Chondrocyte (in vitro differentiated cells): Measurements from ENCODE around the gene TSR3. TPM values are rescaled to one million over a fixed set of nuclear protein-coding genes. Genes with fewer than 3 reads are reported as not detected.

ENCODE experiments used
- DNase-seq: peaks from one replicate; pipeline ENCODE4 v3.0.0; 2021; ENCODE audit warnings: mixed read lengths, low spot score
- H3K27ac Mint-ChIP-seq: one replicate; pipeline ENCODE4 v1.8.0; 2021; ENCODE audit warnings: mild to moderate bottlenecking, moderate library complexity, mixed read lengths; ENCODE audit not compliant: unreplicated experiment
- H3K27me3 Mint-ChIP-seq: 2 replicates; pipeline ENCODE4 v1.8.0; 2021; ENCODE audit warnings: low read depth, mixed read lengths
- H3K36me3 Mint-ChIP-seq: 2 replicates; pipeline ENCODE4 v1.8.0; 2021; ENCODE audit warnings: low read depth, mixed read lengths
- H3K4me1 Mint-ChIP-seq: 2 replicates; pipeline ENCODE4 v1.8.0; 2021; ENCODE audit warnings: low read depth, mild to moderate bottlenecking, mixed read lengths
- H3K4me3 Mint-ChIP-seq: one replicate; pipeline ENCODE4 v1.8.0; 2021; ENCODE audit warnings: mild to moderate bottlenecking, moderate library complexity, mixed read lengths; ENCODE audit not compliant: unreplicated experiment
- H3K9me3 Mint-ChIP-seq: 2 replicates; pipeline ENCODE4 v1.8.0; 2021; ENCODE audit warnings: low read depth, mixed read lengths
- CTCF ChIP-seq: fragments of 200-600 bp; sonication (generic); IDR thresholded peaks from 2 replicates; pipeline ENCODE4 v1.5.0; 2021; ENCODE audit warnings: antibody characterized with exemption, mild to moderate bottlenecking, moderate library complexity
- total RNA-seq: library from RNA; stranded (reverse); gene quantifications from 3 replicates; pipeline ENCODE4 v1.2.1, GENCODE V29; 2021

TSR3 gene
- total RNA-seq, 1 donor from 2014 or later: 56.0 TPM

GRCh38 chr16:1344499-1344898, 7.2 kb downstream of the TSR3 start:
- TF ChIP-seq CTCF: no peak
- no peaks in the 10 kb centered on the region for H3K36me3 Mint-ChIP-seq
- H3K9me3 Mint-ChIP-seq: no peaks in the 10 kb centered on the region

GRCh38 chr16:1343428-1344242, 8.0 kb downstream of the TSR3 start:
- H3K4me1 Mint-ChIP-seq: peaks cover 14% of the 10 kb centered on the region
- H3K4me3 Mint-ChIP-seq: peak overlapping the region; percentile 52
- peaks cover 5% of the 10 kb centered on the region for H3K27me3 Mint-ChIP-seq
- no peaks in the 10 kb centered on the region for H3K36me3 Mint-ChIP-seq
- H3K9me3 Mint-ChIP-seq: no peaks in the 10 kb centered on the region
- no peak overlapping the region for H3K27ac Mint-ChIP-seq
- no peak for DNase-seq
- TF ChIP-seq CTCF: no peak

More at GRCh38 chr16:1344499-1344898, 7.2 kb downstream of the TSR3 start:
- DNase-seq: no peak
- peaks cover 14% of the 10 kb centered on the region for H3K4me1 Mint-ChIP-seq
- no peak overlapping the region for H3K27ac Mint-ChIP-seq
- H3K4me3 Mint-ChIP-seq: no peak overlapping the region
- H3K27me3 Mint-ChIP-seq: peaks cover 5% of the 10 kb centered on the region

- H3K27ac Mint-ChIP-seq: no peak overlapping the region
- H3K4me1 Mint-ChIP-seq: peaks cover 14% of the 10 kb centered on the region
- peak overlapping the region; percentile 52 for H3K4me3 Mint-ChIP-seq
- DNase-seq: no peak
- H3K27me3 Mint-ChIP-seq: peaks cover 5% of the 10 kb centered on the region
- TF ChIP-seq CTCF: no peak
- H3K36me3 Mint-ChIP-seq: no peaks in the 10 kb centered on the region
- H3K9me3 Mint-ChIP-seq: no peaks in the 10 kb centered on the region
Measured at GRCh38 chr16:1342526-1343427, 8.9 kb downstream of the TSR3 start.

- Mint-ChIP-seq H3K4me1 (peaks cover 14% of the 10 kb centered on the region), H3K4me3 (no peak overlapping the region), H3K27me3 (peaks cover 5% of the 10 kb centered on the region), H3K9me3 (no peaks in the 10 kb centered on the region), H3K36me3 (no peaks in the 10 kb centered on the region), H3K27ac (no peak overlapping the region)
- no peak for TF ChIP-seq CTCF
- no peak for DNase-seq
Measured at GRCh38 chr16:1341495-1342420, 9.9 kb downstream of the TSR3 start.
